Bronchial epithelial cell (primary cell): ENCODE measurements around the gene RHCE. TPM values are rescaled to one million over a fixed set of nuclear protein-coding genes. Genes with fewer than 3 reads are reported as not detected.
"Not testable (repeated sequence)": the region's sequence is repeated elsewhere in the genome, so short reads cannot be mapped to it uniquely, and the experiment has no call there.

Experiments used
- DNase-seq: peaks from one replicate; pipeline ENCODE4 v3.0.0-alpha.2; 2010; ENCODE audit warnings: low read depth
- FAIRE-seq: peaks from 2 replicates; lab custom pipeline; 2011; peaks lifted over from hg19 to GRCh38; lab: Jason Lieb, UNC
- H3K27me3 ChIP-seq: 2 replicates; pipeline ENCODE4 v1.5.1; 2011; ENCODE audit warnings: low read length; ENCODE audit not compliant: control insufficient read depth, insufficient read depth
- H3K36me3 ChIP-seq: 2 replicates; pipeline ENCODE4 v1.5.1; 2011; ENCODE audit warnings: low read length; ENCODE audit not compliant: control insufficient read depth, insufficient read depth
- H3K4me3 ChIP-seq: 2 replicates; pipeline ENCODE4 v1.5.1; 2011; ENCODE audit warnings: mild to moderate bottlenecking, low read depth, low read length, control low read depth
- total RNA-seq: library from RNA; depleted of rRNA; stranded (reverse); fragments of >200 nt; gene quantifications from 2 replicates; pipeline ENCODE4 v1.2.1, GENCODE V29; 2014
- TF ChIP-seq, protein P1 (sequence below): IDR thresholded peaks from 2 replicates; pipeline ENCODE4 v1.5.1; 2011; ENCODE audit warnings: mild to moderate bottlenecking, moderate library complexity, low read length, control low read depth, inconsistent platforms; ENCODE audit not compliant: insufficient read depth, severe bottlenecking

RHCE gene
- total RNA-seq, 1 donor from 2014 or later: 3.7 TPM

DNA sequence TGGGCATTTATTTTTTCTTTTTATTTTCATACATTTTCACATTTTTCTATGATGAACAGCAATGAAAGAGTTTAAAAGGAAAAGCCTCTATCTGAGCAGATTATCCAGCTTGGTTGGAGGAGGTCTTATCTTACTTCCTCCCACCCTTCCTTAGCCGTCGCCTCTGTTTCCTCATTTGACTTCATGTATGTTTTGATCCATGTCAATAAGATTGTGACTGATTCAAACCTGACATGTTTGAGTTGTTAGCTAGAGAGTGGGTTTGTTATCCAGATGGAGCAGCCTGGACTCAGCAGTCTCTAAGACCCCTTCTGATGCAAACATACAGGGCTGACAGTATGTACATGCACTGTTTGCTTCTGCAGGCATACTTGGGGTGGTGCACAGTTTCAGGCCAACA, 41.2 kb upstream of the RHCE start:
- H3K36me3 ChIP-seq: peaks cover 5% of the 10 kb centered on the region
- DNase-seq (no peak), FAIRE-seq (no peak)
- H3K4me3 ChIP-seq: no peak overlapping the region
- no peaks in the 10 kb centered on the region for H3K27me3 ChIP-seq
- TF ChIP-seq, protein P1, sequence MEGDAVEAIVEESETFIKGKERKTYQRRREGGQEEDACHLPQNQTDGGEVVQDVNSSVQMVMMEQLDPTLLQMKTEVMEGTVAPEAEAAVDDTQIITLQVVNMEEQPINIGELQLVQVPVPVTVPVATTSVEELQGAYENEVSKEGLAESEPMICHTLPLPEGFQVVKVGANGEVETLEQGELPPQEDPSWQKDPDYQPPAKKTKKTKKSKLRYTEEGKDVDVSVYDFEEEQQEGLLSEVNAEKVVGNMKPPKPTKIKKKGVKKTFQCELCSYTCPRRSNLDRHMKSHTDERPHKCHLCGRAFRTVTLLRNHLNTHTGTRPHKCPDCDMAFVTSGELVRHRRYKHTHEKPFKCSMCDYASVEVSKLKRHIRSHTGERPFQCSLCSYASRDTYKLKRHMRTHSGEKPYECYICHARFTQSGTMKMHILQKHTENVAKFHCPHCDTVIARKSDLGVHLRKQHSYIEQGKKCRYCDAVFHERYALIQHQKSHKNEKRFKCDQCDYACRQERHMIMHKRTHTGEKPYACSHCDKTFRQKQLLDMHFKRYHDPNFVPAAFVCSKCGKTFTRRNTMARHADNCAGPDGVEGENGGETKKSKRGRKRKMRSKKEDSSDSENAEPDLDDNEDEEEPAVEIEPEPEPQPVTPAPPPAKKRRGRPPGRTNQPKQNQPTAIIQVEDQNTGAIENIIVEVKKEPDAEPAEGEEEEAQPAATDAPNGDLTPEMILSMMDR: no peak

DNA sequence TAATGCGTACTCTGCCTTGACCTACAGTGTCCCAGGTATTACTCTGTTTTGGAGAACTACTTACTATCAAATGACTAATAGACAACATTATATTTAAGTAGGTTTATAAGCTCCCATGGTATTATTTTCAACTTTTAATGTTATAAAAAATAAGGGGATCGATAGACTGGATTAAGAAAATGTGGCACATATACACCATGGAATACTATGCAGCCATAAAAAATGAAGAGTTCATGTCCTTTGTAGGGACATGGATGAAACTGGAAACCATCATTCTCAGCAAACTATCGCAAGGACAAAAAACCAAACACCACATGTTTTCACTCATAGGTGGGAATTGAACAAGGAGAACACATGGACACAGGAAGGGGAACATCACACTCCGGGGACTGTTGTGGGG, 40.2 kb upstream of the RHCE start:
- H3K36me3 ChIP-seq, DNase-seq, H3K4me3 ChIP-seq, H3K27me3 ChIP-seq, FAIRE-seq: not testable (repeated sequence)

DNA sequence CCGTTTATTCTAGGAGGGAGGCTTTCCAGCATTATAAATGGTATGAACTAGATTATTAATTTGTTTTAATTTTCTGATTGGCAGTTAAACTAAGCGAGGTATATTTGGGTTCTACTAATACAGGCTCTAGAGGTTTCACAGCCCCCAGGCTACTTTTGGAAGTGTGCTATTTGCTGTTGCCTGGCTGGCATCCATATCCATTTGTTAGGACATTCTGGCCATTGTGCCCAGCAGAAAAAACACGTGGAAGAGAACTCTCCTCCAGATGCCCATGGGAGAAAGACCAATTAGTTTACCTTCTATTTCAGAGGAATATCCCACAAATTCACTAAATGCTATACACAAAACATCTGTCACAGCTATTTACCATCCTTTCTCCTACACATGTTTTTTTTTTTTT, 39.4 kb upstream of the RHCE start:
- DNase-seq (no peak), FAIRE-seq (no peak)
- TF ChIP-seq, protein P1: no peak
- no peak overlapping the region for H3K4me3 ChIP-seq
- H3K36me3 ChIP-seq: peaks cover 7% of the 10 kb centered on the region
- no peaks in the 10 kb centered on the region for H3K27me3 ChIP-seq

- peak; percentile 60 for FAIRE-seq
- H3K36me3 ChIP-seq: peaks cover 10% of the 10 kb centered on the region
- TF ChIP-seq, protein P1: no peak
- no peak for DNase-seq
- H3K4me3 ChIP-seq: no peak overlapping the region
- H3K27me3 ChIP-seq: no peaks in the 10 kb centered on the region
These were observed 38.1 kb upstream of the RHCE start for GRCh38 chr1:25458541-25459298.

DNA sequence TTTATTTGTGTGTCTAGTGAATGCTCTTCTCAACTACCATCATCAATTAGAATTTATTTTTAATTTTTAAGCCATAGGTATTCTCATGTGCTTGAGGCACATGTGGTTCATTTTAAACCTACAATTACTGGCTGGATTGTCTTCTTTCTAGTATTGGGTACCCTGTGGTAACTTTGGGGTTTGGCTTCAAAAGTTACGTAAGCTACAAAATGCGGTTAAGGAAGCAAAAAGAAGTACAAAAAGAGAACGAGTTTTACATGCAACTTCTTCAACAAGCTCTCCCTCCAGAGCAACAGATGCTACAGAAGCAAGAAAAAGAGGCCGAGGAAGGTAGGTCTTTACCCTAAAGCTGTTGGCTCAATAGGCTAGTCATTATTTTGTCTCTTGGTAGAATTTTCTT, 35.9 kb upstream of the RHCE start:
- DNase-seq (no peak), FAIRE-seq (no peak)
- Histone ChIP-seq H3K27me3 (no peaks in the 10 kb centered on the region), H3K4me3 (no peak overlapping the region), H3K36me3 (peaks cover 10% of the 10 kb centered on the region)
- TF ChIP-seq, protein P1: no peak

- Histone ChIP-seq H3K4me3 (no peak overlapping the region), H3K27me3 (no peaks in the 10 kb centered on the region), H3K36me3 (peaks cover 7% of the 10 kb centered on the region)
- no peak for DNase-seq
- FAIRE-seq: no peak
- TF ChIP-seq, protein P1: no peak
These were observed 31.3 kb upstream of the RHCE start for GRCh38 chr1:25451908-25452307.
